Progenitor cell of endocrine pancreas (in vitro differentiated cells): ENCODE data around the gene C16orf96. TPM values are rescaled to one million over a fixed set of nuclear protein-coding genes. Genes with fewer than 3 reads are reported as not detected.

ENCODE experiments used
- DNase-seq: peaks from one replicate; pipeline ENCODE4 v3.0.0; 2021; ENCODE audit warnings: low spot score; ENCODE audit not compliant: unreplicated experiment
- H3K27ac Mint-ChIP-seq: 2 replicates; pipeline ENCODE4 v1.8.0; 2021; ENCODE audit warnings: mild to moderate bottlenecking, moderate library complexity, mixed read lengths
- H3K27me3 Mint-ChIP-seq: 2 replicates; pipeline ENCODE4 v1.8.0; 2021; ENCODE audit warnings: mixed read lengths
- H3K36me3 Mint-ChIP-seq: 2 replicates; pipeline ENCODE4 v1.8.0; 2022; ENCODE audit warnings: mixed read lengths; ENCODE audit not compliant: insufficient read depth
- H3K4me1 Mint-ChIP-seq: 2 replicates; pipeline ENCODE4 v1.8.0; 2021; ENCODE audit warnings: low read depth, mixed read lengths
- H3K4me3 Mint-ChIP-seq: 2 replicates; pipeline ENCODE4 v1.8.0; 2021; ENCODE audit warnings: low read depth, mild to moderate bottlenecking, moderate library complexity, mixed read lengths
- H3K9me3 Mint-ChIP-seq: 2 replicates; pipeline ENCODE4 v1.8.0; 2021; ENCODE audit warnings: low read depth, mixed read lengths
- total RNA-seq: library from RNA; stranded (reverse); gene quantifications from 2 replicates; pipeline ENCODE4 v1.2.1, GENCODE V29; 2021
- TF ChIP-seq, protein P1 (sequence below): fragments of 200-600 bp; sonication (generic); IDR thresholded peaks from one replicate; pipeline ENCODE4 v1.5.0; 2021; ENCODE audit warnings: antibody characterized with exemption, mild to moderate bottlenecking; ENCODE audit not compliant: unreplicated experiment

C16orf96 gene
- total RNA-seq, 1 donor from 2014 or later: 1.7 TPM

DNA sequence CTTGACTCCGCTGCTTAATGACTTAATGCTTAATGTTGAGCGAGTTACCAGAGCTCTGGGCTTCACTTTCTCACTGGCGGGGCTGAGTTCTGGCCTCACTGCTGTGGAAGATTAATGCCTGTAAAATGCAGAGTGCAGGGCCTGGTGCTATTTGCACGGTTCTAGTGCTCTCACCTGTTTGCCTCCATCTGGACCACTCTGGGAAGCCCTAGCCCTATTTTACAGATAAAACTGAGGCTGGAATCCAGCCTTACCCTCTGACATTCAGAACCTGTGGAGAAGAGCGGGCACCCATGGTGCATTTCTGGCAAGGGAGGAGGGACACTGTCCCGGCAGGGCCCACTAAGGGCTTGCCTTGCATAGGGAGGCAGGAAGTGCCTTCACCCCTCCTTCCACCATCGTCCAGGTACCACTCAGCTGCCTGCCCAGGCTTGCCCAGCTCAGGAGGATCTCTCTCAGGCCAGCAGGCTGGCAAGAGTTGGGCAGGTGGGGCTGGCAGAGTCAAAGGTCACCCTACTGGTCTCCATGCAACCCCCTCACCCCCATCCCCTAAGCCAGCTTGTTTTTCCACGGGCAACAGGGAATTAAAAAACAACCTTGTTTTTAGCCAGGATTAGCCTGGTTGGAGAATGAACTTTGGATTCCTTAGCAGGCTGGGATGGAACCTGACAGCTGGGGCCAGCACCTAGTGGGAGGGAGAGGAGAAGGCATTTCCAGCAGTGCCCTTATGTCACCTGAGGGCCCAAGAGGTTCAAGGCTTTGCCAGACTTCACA is 62.7 kb downstream of the C16orf96 start:
- TF ChIP-seq, protein P1, sequence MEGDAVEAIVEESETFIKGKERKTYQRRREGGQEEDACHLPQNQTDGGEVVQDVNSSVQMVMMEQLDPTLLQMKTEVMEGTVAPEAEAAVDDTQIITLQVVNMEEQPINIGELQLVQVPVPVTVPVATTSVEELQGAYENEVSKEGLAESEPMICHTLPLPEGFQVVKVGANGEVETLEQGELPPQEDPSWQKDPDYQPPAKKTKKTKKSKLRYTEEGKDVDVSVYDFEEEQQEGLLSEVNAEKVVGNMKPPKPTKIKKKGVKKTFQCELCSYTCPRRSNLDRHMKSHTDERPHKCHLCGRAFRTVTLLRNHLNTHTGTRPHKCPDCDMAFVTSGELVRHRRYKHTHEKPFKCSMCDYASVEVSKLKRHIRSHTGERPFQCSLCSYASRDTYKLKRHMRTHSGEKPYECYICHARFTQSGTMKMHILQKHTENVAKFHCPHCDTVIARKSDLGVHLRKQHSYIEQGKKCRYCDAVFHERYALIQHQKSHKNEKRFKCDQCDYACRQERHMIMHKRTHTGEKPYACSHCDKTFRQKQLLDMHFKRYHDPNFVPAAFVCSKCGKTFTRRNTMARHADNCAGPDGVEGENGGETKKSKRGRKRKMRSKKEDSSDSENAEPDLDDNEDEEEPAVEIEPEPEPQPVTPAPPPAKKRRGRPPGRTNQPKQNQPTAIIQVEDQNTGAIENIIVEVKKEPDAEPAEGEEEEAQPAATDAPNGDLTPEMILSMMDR: no peak
- peak overlapping the region; percentile 24 for H3K27ac Mint-ChIP-seq
- no peaks in the 10 kb centered on the region for H3K9me3 Mint-ChIP-seq
- no peaks in the 10 kb centered on the region for H3K36me3 Mint-ChIP-seq
- no peak for DNase-seq
- H3K4me1 Mint-ChIP-seq: peaks cover 21% of the 10 kb centered on the region
- H3K27me3 Mint-ChIP-seq: no peaks in the 10 kb centered on the region
- no peak overlapping the region for H3K4me3 Mint-ChIP-seq

DNA sequence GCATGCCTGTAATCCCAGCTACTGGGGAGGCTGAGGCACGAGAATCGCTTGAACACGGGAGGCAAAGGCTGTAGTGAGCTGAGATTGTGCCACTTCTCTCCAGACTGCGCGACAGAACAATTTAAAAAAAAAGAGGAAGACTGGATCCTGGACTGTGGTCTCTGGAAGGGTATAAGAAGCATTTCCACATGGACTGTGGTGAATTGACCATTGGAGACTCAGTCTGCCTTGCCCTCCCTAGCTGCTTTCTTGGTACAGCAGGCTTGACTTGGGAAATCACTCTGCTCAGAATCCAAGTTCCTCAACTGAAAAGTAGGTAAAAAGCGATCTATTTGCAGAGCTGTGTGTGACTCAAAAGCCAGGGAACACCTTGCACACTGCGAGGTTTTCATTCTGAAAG is 67.5 kb downstream of the C16orf96 start:
- Mint-ChIP-seq H3K27me3 (no peaks in the 10 kb centered on the region), H3K36me3 (peaks cover 2% of the 10 kb centered on the region), H3K9me3 (no peaks in the 10 kb centered on the region), H3K27ac (peak overlapping the region; percentile 100), H3K4me3 (peak overlapping the region; percentile 62), H3K4me1 (peaks cover 25% of the 10 kb centered on the region)
- DNase-seq: no peak
- TF ChIP-seq, protein P1: no peak

DNA sequence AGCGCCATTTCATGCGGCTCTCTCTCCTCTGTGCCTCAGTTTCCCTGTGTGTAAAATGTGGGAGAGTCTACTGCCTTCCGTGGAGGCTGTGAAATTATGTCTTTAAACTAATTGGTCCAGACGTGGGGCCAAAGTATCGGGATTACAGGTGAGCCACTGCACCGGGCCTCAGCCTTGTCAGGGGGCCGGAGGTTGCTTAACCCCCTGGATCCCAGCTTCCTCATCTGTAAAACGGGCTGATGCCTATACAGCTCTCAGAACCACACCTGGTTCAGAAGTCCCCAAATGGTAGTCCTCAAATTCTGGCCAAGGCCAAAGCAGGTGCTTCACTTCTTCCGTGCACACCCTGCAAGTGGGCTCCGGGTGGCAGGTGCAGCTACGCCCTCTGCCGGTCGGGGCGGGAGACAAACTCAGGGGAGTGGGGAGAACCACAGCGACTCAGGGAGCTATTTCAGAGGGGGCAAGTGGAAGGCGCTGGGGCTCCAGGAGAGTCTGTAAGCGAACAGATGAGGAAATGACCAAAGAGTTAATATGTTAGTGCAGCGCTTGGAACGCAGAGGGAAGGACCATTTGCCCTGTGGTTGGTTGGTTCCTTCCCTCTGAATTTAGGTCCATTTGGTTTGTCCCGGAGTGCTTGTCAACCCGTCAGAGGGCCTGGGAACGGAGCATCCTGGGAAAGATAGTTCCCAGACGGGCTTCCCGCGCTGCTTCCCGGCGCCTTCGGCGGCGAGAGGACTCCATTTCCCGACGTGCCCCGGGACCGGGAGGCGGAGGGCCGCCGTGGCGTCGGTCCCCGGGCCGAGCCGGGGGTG is 68.1 kb downstream of the C16orf96 start, which contains the start of gene MGRN1:
TSS of gene MGRN1 (plus strand) at position 812 of the 812 bp plus-strand sequence. CDS start 135 bp downstream, outside the sequence.
- TF ChIP-seq, protein P1: peak; percentile 97
- Mint-ChIP-seq H3K27me3 (no peaks in the 10 kb centered on the region), H3K36me3 (peaks cover 6% of the 10 kb centered on the region), H3K9me3 (no peaks in the 10 kb centered on the region), H3K4me3 (peak within 1 kb of the TSS; percentile 98), H3K4me1 (peaks cover 24% of the 10 kb centered on the region), H3K27ac (peak within 1 kb of the TSS; percentile 100)
- DNase-seq: peak; percentile 86

DNA sequence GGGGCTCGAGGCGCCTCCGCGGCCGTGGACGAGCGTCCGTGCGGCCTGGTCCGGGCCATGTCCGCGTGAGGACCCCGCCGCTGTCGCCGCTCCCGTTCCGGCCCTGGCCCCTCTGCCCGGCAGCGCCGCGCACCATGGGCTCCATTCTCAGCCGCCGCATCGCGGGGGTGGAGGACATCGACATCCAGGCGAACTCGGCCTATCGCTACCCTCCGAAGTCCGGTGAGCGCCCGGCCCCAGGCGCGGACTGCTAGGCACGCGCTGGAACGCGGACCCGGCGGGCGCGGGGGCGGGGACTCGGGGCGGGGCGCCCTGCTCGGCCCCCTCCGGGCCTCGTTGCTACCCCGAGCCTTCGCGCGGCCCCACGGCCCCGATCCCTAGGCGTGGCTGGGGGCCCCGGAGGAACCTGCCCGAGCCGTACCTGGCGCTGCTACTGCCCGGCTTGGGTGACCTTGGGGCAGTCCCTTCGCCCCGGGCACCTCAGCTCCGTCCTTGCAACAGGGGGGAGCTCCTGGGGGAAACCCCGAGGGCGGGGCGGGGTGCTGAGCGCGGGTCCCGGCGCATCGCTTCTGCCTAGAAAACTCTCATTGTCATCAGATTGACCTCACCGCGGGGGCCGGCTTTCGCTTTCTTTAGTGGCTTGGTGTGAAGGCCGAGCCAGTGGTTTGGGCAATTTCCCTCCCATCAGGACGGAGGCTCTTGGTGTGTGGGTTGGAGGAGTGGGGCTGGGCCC is 68.9 kb downstream of the C16orf96 start:
- DNase-seq: no peak
- Mint-ChIP-seq H3K27ac (peak overlapping the region; percentile 99), H3K27me3 (no peaks in the 10 kb centered on the region), H3K4me3 (peak overlapping the region; percentile 98), H3K4me1 (peaks cover 24% of the 10 kb centered on the region), H3K9me3 (no peaks in the 10 kb centered on the region), H3K36me3 (peaks cover 8% of the 10 kb centered on the region)
- TF ChIP-seq, protein P1: no peak
